ENCODE measurements around the gene SUGT1.
A peak's percentile ranks its signal among the peaks of the same experiment; 100 is the strongest.

Gene SUGT1

DNA sequence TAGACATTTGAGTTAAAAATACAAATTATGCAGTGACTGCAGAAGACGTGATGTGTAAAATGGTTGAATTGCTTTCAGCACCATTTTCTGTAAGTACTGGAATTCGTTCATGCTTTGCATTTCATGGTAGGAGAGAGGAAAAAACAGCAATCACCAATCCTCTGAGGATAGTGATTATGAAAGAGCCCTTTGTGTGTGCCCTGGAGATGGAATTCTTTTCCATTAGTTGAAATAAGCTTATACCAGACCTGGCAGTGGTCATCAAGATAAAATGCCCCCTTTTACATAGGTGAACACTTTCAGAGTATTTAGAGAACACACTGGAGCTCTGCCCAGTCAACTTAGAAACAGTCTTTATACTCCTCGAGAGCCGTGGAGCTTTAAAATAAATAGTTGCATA, 85.3 kb downstream of the SUGT1 start:
- DNase-seq (ENCODE audit: low spot score) = no peak

GRCh38 chr13:52738719-52739467, 86.3 kb downstream of the SUGT1 start:
- DNase-seq (ENCODE audit: low spot score) = no peak

DNA sequence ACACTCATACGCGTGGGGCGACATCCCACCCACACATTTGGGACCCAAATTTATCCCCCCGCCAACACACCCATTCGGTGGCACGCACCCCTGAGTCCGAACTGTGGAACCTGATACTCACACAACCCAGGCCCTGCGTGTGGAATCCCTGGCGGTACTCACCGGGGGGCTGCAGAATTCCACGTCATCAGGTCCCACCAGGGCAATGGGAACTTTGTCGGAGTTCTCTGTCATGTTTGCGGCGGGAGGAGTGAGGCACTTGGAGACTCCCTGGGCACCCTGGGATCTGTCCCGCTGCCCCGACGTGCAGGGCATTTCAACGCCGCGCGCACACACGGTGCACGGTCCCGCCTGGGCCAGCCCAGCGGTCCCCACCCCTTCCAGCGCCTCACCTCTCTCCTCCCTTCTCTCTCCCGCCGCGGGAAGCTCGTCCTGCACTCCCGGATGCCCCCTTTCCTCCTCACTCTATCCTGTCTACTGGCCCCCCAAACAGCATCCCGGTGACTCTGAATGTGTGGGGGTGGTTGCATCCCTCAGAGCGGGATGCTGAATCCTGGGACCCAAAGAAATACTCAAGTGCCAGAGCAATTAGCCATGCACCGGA, 86.9 kb downstream of the SUGT1 start, which contains the start of gene CNMD:
Gene CNMD (minus strand): TSS at position 353 of the 604 bp plus-strand sequence. CDS start 119 bp downstream, at position 234.
- no peak for DNase-seq (ENCODE audit: low spot score)

DNA sequence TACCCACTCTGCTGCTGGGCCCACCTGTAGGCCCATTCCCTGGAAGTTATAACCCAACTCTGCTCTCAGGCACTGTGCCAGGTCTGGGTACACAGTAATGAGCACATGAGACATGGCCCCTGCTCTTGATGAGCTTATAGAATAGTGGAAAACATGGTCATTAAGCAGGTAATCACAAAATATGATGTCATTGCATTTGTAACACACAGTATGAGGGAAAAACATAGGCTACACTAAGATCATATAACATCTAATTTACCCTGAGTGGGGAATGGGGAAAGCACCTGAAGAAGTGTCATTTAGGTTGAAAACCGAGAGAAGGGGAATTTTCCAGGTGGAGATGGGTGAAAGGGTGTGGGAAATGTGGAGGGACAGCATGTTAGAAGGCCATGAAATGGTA, 90.9 kb downstream of the SUGT1 start:
- DNase-seq (ENCODE audit: low spot score) = no peak

DNA sequence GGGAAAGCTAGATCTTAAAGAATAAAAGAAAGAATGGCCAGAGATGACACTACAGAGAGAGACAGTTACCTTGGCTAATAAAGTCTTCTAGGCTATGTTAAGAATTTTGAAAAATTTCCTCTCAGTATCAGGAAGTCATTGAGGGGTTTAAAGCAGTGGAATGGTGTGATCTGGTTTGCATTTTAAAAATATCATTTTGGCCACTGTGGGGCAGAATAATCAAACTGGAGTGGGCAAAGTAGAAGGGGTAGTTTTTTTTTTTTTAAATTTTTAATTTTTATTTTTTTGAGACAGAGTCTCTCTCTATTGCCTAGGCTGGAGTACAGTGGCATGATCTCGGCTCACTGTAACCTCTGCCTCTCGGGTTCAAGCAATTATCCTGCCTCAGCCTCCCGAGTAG, 91.4 kb downstream of the SUGT1 start:
- DNase-seq (ENCODE audit: low spot score) = no peak

DNA sequence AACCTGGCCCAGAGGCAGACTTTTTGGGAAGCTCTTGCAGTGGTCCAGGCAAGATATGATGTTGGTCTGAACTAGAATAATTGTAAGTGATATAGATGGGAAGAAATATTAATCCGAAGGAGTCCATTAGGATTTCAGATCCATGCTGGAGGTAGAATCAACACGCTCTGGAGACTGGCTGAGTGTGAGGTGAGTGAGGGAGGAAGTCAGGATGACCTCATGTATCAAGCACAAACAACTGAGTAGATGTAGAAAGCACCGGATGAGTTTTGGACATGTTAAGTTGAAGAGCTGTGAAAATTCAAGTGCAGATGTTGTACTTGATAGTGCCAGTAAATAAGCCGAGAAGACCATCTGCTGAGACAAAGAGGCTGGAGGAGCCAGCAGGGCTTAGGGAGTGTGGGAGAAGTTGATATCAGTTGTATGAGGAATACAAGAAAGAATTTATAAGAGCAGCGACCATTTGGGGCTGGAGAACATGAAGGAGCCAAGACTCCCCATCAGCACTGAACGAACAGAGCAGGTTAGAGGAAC, 92.3 kb downstream of the SUGT1 start:
- DNase-seq (ENCODE audit: low spot score) = peak; percentile 50

- no peak for DNase-seq (ENCODE audit: low spot score)
These were observed 93.5 kb downstream of the SUGT1 start for GRCh38 chr13:52746141-52746540.

DNA sequence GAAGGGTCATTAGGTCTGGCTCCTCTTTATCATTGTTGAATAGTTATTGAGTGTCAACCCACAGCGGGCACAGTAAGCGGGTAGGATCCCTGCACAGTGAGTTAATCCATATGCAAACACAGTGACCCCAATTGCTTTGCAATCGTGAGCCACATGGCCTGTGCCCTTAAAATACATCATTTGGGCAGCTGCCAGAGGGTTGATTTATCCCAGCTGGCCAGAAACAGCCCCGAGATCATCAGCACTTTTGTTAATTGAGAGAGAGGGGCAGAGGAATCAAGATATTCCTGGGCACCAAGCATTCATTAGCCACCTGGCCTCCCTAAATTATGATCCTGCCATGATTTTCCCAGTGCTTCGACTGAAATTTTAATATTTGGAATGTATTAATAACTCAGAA, 96.8 kb downstream of the SUGT1 start:
- peak; percentile 76 for DNase-seq (ENCODE audit: low spot score)

All from D341Med (cell line).